ENCODE results near the gene IPO11.

Gene IPO11

DNA sequence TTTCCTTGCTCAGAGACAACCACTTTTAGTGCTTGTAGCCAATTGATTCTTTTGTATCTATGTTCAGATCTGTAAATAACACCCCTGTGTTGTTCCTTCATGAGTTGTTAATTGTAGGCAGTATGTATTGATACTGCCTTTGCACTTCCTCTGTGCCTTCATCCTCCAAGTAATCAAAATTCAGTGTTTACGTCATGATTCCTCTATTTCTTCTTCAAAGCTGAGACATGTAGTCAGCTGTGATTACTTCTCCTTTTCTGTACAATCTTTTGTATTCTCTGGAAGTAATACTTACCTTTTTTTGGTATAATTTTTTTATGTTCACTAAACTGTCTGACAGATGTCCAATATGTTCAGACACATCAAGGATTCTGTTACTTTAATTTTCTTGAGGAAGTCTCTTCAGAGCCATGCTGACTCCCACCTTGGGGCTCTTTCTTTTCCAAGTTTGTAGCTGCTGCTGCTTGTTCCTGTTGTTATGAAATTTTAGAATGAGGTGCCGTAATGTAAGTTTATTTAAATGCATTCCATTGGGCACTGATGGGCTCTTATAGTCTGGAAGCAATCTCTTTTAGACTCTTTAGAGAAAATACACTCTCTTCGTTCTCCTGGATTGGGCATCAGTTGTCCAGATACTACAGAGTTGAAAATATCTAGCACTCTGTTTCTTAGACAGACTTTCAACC lies 135.5 kb downstream of the IPO11 start:
- Mint-ChIP-seq H3K4me1 (no peaks in the 10 kb centered on the region), H3K36me3 (ENCODE audit: low read depth) (peaks cover 60% of the 10 kb centered on the region), H3K9me3 (peaks cover 15% of the 10 kb centered on the region), H3K27ac (peak overlapping the region; percentile 56), H3K4me3 (no peak overlapping the region), H3K27me3 (ENCODE audit: low read depth, poor library complexity) (no peaks in the 10 kb centered on the region)
- TF ChIP-seq, protein P1, sequence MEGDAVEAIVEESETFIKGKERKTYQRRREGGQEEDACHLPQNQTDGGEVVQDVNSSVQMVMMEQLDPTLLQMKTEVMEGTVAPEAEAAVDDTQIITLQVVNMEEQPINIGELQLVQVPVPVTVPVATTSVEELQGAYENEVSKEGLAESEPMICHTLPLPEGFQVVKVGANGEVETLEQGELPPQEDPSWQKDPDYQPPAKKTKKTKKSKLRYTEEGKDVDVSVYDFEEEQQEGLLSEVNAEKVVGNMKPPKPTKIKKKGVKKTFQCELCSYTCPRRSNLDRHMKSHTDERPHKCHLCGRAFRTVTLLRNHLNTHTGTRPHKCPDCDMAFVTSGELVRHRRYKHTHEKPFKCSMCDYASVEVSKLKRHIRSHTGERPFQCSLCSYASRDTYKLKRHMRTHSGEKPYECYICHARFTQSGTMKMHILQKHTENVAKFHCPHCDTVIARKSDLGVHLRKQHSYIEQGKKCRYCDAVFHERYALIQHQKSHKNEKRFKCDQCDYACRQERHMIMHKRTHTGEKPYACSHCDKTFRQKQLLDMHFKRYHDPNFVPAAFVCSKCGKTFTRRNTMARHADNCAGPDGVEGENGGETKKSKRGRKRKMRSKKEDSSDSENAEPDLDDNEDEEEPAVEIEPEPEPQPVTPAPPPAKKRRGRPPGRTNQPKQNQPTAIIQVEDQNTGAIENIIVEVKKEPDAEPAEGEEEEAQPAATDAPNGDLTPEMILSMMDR (IDR thresholded peaks at IDR 0.05), result no peak
- DNase-seq, result no peak

DNA sequence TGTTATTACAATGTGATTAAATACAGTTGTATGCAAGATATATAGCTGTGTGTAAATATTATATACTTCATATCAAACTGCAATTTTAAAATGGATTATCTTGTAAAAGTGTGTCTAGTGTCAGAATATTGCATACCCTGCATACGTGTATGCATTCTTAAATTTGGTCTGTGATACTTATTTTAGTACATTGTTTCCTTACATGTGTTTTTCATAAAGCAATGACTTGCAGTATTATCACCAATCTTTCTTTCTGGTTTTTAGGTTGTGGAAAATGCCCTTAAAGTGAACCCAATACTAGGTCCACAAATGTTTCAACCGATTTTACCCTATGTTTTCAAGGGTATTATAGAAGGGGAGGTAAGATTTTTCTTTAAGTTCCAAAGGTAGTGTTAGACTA lies 137.5 kb downstream of the IPO11 start:
- Mint-ChIP-seq H3K27ac (no peak overlapping the region), H3K4me1 (no peaks in the 10 kb centered on the region), H3K27me3 (ENCODE audit: low read depth, poor library complexity) (no peaks in the 10 kb centered on the region), H3K9me3 (no peaks in the 10 kb centered on the region), H3K36me3 (ENCODE audit: low read depth) (peaks cover 54% of the 10 kb centered on the region), H3K4me3 (no peak overlapping the region)
- DNase-seq, result no peak
- TF ChIP-seq, protein P1 (IDR thresholded peaks at IDR 0.05), result no peak

DNA sequence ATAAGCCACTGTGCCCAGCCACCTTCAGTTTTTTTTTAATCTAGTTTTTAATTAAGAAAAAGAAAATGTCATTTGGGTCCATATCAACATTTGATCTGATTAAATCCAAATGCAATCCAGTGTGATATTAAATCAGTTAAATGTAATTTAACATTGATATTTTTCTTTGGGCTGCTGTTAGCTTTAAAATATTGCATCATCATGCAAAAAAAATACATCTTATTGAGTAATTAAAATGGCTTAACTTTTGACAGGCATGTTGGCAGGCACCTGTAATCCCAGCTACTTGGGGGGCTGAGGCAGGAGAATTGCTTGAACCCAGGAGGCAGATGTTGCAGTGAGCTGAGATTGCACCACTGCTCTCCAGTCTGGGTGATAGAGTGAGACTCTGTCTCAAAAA lies 143.4 kb downstream of the IPO11 start:
- DNase-seq, result no peak
- H3K36me3 Mint-ChIP-seq (ENCODE audit: low read depth), result peaks cover 58% of the 10 kb centered on the region
- no peaks in the 10 kb centered on the region for H3K27me3 Mint-ChIP-seq (ENCODE audit: low read depth, poor library complexity)
- H3K27ac Mint-ChIP-seq, result no peak overlapping the region
- H3K4me3 Mint-ChIP-seq, result no peak overlapping the region
- H3K4me1 Mint-ChIP-seq, result no peaks in the 10 kb centered on the region
- H3K9me3 Mint-ChIP-seq, result no peaks in the 10 kb centered on the region
- TF ChIP-seq, protein P1 (IDR thresholded peaks at IDR 0.05), result no peak

DNA sequence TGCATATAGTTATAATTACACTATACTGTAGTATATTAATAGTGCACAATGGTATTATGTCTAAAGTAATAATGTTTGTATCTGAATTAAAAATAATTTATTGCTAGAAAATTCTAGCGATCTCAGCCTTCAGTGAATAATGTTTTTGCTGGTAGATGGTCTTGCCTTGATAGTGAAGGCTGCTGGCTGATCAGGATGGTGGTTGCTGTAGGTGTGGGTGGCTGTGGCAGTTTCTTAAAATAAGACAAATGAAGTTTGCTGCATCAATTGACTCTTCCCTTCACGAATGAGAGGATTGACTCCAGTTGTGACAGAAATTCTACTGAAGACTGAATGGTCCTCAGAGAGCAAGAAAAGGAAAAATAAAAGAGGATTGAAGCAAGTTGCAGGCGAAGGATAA lies 146.4 kb downstream of the IPO11 start:
- Mint-ChIP-seq H3K4me1 (no peaks in the 10 kb centered on the region), H3K36me3 (ENCODE audit: low read depth) (peaks cover 52% of the 10 kb centered on the region), H3K27ac (no peak overlapping the region), H3K4me3 (no peak overlapping the region), H3K27me3 (ENCODE audit: low read depth, poor library complexity) (no peaks in the 10 kb centered on the region), H3K9me3 (no peaks in the 10 kb centered on the region)
- DNase-seq, result no peak
- TF ChIP-seq, protein P1 (IDR thresholded peaks at IDR 0.05), result no peak

DNA sequence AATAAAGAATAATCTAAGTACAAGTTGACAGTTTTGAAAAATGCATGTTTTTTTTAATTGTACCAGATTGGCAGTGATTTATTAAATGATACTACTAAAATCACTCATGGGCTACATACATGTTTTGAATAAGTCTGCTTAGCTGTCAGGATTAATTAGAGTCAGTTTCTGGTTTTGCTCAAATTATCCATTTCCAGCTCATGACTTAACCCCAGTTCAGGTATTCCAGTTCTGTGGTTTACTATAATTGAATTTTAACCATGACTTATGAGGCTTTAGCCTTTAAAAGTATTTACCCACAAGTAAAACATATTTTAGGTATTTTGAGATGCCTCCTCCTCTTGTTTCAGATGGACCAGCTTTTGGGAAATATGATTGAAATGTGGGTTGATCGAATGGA lies 148.2 kb downstream of the IPO11 start:
- TF ChIP-seq, protein P1 (IDR thresholded peaks at IDR 0.05), result no peak
- Mint-ChIP-seq H3K27ac (no peak overlapping the region), H3K27me3 (ENCODE audit: low read depth, poor library complexity) (no peaks in the 10 kb centered on the region), H3K4me3 (no peak overlapping the region), H3K4me1 (no peaks in the 10 kb centered on the region), H3K9me3 (peaks cover 12% of the 10 kb centered on the region), H3K36me3 (ENCODE audit: low read depth) (peaks cover 63% of the 10 kb centered on the region)
- no peak for DNase-seq

DNA sequence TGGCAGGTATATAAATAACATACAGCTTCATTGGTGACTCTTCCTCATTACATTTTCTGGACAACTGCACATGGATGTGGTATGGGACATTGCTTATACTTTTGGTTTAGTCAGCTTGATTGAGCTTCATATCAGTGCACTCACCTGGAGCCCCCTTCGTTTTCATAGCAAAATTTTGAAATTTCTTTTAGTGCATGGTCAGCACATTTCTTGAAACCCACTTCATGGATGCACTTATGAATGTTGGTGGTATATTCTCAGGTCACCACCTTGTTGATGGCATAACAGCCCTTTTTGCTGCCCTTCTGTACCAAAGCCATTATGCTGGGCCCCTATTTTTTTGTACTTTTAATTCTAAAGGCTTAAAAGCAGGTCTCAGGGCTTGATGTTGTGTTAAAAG lies 149.3 kb downstream of the IPO11 start:
- Mint-ChIP-seq H3K27me3 (ENCODE audit: low read depth, poor library complexity) (no peaks in the 10 kb centered on the region), H3K4me3 (no peak overlapping the region), H3K36me3 (ENCODE audit: low read depth) (peaks cover 69% of the 10 kb centered on the region), H3K27ac (no peak overlapping the region), H3K4me1 (no peaks in the 10 kb centered on the region), H3K9me3 (peaks cover 23% of the 10 kb centered on the region)
- DNase-seq, result no peak
- TF ChIP-seq, protein P1 (IDR thresholded peaks at IDR 0.05), result no peak

All from nephron progenitor cell (in vitro differentiated cells).